Measurements from ENCODE around the gene MEIOSIN.
"Not testable (repeated sequence)": the region's sequence is repeated elsewhere in the genome, so short reads cannot be mapped to it uniquely, and the experiment has no call there.

MEIOSIN gene

DNA sequence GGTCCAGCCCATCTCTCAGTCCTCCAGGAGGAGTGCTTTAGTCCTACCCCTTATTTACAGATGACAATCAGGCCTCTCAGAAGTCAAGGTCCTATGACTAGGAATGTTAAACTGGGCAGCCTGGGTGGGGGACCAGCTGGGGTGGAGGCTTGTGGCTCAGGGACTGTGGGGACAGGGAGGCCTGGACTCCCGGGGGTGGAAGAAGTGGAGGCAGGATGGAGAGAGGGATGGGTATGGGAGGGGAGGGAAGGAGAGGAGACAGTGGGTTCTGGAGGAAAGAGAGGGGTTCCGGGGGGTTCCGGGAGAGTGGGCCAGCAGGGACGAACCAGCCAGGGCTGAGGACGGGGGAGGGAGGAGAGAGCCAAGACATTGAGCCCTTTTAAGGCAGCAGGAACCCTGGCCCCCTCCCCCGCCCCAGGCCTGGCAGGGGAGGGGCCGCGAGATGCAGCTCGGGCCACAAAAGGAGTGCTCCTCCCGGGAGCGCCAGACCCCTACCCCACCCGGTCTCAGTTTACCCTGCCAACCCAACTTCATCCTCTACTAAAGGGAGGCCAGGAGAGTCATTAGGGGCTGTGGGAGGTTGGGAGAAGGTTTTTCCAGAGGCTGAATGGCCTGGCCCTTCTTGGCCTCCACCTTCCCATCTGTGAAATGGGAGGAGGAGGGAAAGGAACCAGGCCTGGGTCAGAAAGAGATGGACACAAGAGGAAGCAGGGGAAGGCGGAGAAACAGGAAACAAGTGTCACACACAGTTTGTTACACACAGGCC is 47.4 kb downstream of the MEIOSIN start:
- DNase-seq = no peak

DNA sequence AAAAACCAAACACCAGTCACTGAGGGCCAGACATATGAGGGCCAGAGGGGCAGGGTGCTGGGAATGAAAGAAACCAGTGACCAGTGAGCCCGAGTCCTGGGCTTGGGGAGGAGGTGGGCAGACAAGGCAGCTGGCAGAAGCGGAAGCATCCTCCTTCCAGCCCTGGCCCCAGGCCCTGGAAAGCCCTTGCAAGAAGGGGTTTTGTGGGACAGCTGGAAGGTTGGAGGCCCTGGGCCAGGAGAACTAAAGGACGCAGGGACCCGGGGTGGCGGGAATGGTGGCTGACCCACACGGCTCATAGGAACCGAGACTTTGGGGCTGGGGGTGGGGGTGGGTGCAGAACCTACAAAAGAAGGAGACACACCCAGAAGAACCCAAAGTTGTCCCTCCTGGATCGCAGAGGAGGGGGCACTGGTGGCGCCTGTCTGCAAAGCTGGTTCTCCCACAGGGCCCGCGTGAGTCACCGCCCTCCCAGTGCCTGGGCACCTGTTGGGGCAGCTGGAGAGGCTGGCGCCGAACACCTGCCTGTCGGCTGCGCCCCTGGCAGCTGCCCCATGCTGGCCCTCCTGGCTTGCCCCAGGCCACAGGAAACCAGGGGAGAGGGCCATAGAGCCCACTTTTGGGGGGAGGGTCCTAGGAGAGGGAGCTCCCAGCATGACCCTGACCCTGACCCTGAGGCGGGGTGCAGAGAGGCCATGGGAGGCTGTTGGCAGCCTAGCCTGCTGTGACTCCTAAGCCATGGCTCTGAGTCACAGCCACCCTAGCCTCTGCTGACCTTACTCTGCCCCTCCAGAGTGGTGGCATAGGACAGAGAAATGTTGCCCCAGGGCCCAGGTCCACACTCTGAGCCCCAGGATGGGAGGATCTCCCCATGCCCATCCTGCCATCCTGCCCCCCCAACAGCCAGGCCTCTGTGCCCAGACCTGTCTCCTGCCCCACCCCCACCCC is 48.2 kb downstream of the MEIOSIN start:
- DNase-seq = no peak

DNA sequence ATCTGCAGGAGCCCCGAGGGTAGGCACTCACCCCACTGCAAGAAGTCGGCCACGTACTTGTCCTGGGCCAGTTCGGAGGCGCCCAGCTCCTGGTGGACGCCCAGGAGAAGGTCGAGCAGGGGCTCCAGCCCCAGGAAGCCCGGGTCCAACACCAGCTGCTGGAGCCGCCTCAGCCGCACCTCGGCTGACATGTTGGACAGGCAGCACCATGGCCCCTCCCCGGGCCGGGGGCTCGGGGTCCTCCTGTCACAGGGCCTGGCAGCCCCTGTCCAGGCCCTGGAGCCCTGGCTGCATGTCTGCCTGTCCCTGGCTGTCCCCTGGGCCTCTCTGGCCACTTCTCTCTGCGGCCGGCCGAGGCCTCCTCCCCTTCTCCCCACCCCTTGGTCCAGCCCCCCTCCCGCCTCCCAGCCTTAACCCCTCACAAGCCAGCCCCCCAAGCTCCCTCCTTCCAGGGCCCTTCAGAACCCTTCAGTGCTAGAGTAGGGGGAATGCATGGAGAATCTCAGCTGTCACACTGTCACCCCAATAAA is 49.0 kb downstream of the MEIOSIN start, which contains the start of gene DMPK:
TSS of gene DMPK (minus strand) at position 329 of the 530 bp plus-strand sequence. CDS start at position 191, 138 bp downstream.
- DNase-seq = no peak

DNA sequence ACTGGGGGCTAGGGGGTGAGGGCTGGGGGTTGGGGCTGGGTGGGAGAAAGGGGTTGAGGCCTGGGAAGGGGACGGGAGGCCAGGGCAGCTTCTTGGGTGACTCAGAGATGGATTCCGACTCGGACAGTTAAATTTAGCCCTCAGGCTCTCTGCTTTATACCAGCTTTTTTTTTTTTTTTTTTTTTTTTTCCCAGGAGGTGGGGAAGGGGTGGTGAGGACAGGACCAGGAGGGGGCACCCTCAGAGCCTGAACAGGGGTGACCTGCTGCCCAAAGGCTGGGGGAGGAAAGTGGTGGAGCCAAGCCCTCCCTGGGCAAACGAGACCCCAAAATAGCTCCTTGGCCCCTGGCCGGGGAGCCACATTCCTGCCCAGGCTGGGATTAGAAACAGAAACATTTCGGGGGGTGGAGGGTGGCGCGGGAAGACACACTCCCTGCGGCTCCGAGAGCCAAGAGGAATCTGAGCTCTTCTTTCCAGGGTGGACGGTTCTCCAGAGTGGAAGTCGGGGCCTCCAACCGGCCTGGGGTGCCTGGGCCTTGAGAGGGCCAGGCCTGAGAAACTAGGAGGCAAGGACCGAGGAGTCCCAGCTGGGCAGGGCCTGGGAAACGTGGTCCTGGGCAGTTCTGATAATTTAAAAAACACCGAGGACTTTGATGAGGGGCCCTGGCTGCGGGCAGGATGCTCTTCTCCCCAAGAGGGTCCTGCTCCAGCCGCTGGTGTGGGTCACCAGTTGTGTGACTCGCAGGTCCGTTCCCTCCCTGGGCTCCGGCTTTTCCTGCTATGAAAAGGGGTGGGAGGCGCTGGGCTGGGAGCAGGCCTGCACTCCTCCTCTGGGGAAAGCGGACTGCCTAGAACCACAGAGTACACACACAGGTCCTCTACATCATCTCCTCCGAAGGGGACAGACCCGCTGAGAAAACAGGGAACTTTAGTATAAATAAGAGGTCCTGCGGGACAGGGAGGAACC is 49.9 kb downstream of the MEIOSIN start:
- DNase-seq = no peak

DNA sequence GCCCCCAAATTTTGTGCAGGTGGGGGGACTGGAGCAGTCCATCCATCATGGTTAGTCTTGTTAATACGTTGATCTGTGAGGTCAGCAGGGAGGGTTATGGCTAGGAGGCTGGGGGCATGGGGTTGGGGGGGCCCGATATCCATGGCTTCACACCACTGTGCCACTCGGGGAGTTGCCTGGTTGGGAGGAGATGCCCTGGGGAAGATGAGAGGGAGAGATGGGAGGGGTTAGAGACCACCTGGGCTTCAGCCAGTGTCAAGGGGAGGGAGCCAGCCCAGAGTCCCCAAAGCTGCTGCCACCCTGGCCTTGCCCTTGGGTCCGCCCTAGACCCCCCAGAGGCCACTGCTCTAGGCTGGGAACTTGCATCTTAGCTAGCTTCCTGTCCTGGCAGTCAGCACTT is 50.9 kb downstream of the MEIOSIN start:
- DNase-seq = no peak

DNA sequence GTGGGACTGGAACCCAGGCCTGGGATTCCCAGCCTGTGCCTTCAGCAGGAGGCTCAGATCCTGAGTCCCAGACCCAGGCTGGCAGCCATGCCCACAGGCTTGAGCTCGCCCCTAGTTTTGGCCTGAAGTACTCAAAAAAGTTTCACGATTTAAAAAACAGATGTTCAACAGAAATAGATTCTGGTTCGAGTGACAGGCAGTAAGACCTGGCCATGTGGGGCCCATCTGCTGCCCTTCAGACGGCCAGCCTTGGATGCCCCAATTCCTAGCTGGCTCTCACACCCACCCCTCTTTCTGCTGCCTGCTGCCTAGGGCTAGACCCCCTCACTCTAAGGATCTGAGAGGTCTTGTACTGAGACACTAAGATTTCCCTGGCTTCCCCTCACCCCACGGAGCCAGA is 51.9 kb downstream of the MEIOSIN start:
- DNase-seq = no peak

DNA sequence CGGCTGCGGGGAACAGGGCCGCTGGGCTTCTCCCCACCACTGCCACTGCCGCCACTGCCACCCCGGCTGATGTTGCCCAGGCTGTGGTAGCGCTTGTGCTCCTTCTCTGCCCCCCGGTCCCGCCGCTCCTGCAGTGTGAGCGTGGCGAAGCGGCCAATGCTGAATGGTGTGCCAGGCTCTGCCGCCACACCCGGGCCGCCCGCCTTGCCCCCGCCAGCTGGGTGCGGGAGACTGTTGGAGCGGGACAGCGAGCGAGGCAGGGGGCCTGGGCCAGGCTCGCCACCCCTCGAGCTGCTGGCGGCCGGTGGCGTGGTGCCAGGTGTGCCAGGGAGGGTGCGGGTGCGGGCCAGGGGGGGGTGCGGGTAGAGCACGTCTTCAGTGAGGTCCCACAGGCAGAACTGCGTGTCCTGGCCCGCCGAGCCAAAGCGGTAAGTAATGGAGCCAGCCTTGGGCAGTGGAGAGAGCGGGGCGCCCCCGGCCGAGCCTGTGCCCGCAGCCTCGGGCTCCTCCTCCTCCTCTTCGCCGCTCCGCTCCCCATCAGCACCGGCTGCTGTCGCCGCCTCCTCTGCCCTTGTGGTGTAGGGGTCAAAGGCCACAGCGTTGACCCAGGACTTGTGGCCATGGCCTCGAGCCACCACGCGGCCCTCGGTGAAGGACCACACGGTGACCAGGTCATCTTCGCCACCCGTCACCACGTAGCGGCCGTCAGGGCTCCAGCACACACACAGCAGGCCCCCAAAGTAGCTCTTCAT is 52.7 kb downstream of the MEIOSIN start:
- no peak for DNase-seq

DNA sequence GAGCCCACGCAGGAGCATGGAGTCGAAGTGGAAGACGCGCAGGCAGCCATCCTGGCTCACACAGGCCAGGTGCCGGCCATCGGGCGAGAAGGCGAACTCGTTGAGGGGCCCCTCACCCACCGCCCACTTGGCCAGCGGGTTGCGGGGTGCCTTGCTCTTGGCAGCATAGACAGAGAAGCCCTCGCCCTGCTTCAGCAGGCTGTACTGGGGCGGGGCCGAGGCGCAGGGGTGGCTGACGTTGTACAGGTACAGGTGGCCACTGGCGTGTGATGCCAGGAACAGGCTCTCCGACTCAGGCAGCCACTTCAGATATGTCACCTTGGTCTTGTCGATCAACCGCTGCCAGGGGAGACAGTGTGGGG is 53.3 kb downstream of the MEIOSIN start:
- DNase-seq = no peak

DNA sequence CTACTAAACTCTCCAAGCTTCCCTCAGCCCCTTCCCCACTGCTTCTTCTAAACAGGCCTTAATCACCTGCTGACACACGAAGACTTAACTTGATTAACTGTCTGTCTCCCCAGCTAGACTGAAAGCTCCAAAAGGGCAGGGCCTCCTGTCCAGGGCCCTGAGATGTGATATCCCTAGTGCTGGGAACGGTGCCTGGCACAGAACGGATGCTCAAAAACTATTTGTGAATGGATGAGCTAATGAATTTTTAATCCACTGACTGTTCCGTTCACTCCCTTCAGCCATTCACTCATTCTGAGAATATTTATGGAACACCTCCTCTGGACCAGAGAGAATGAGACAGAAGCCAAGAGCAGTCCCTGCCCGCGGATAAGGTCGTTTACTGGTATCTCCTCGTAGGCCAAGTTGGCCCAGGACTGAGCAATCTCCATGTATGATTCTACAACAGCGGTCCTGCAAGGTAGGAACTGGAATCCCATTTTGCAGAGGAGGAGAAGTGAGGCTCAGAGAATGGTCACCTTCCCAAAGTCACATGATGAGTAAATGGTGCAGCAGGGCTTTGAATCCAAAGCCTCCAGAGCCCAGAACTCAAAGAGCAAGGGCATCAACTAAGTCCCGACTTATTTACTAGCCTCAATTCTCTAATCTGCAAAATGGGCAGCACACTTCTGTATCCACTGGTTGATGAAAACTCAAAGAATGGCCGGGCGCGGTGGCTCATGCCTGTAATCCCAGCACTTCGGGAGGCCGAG is 56.0 kb downstream of the MEIOSIN start:
- no peak for DNase-seq

DNA sequence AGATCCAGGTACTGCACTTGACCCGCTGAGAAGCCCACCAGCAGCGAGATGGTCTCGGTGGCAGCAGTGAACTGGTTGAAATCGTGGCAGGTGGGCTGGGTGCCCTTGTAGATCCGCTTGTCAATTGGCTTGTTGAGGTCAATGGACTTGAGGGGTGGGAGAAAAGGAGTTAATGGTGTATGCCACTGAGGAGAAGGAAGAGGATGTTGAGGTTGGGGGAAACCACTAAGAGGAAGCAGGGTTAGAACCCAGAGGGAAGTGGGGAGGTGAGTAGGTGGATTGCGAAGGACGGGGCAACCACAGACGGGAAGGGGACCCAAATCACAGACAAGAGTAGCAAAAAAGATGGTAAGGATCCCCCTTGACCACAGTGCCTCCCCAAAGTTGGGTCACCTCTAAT is 57.7 kb downstream of the MEIOSIN start:
- DNase-seq = peak; percentile 72

DNA sequence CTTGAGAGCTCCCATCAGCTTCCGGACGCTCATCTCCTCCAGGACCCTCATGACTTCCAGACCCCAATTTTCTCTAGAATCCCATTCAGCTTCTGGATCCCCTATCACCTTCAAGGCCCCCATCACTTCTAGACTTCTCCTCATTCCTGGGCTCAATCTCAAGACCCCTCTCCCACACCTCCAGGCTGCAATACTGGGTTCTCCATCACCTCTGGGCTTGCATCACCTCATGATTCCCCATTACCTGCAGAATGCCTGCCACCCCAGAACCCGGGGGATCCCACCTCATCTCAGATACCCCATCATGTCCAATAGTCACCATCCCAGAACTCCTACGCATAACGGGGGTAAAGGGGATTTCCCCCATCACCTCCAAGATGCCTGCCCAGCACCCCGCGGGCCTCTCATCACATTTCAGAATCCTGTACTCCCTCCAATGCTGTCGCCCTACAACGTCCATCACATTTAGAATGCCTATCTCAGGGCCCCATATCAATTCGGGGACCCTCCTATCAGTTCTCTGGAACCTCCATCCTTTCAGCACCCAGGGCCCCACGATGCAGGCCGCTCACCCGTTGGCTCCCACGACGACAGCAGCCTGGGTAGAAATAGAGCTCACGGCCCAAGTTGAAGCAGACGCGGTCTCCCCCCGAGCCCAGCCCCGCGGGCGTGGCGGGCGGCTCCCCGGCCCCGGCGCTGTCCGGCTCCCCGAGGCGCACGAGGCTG is 58.7 kb downstream of the MEIOSIN start:
- DNase-seq = no peak

DNA sequence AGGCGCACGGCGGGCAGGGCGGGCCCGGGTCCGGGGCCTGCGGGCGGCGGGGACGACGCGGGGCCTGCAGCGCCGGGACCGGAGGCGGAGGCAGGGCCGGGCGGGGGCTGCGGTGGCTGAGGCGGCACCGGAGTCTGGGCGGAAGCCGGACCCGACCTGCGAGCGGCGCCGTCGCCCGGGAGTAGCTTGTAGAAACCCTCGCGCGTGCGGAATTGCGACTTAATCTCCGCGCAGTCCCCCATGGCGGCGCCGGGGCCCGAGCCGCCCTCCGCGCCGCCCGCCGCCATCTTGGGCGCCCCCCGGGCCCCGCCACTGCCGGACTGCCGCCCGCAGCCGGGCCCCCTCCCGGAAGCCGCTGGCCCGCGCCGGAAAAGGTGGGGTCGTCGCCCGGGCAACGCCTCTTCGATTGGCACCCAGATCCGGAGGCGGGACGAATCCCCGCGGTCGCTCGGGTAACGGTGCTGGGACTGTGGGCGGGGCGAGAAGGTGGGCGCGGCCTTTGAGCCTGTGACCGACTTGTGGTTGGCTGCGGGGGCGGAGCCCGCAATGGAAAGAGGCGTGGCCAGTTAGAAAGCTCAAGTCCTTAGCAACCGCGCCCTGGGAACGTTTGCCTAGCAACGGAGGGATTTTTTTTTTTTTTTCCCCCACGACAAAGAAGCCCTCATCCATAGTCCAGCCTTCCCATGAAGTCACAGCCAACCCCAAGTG is 59.4 kb downstream of the MEIOSIN start, which contains the start of gene DMWD:
TSS of gene DMWD (minus strand) at position 376 of the 708 bp plus-strand sequence. CDS start at position 287, 89 bp downstream.
- DNase-seq = peak; percentile 96

DNA sequence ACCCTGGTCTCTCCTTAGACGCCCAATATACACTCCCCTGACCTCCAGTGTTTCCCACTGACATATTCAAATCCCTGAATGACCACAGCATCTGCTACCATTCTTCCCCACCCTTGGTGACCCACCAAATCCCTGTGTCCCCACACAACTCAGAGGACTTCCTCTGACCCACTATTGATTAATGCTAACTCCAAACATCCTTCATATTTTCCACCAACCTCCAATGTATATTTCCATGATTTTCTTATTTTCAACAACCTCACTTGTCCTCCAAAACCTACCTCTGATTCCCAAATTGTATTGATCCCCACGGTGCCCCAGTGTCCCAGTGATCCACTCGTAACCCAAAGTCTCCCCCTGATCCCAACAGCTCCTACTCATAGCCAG is 59.9 kb downstream of the MEIOSIN start:
- DNase-seq = no peak

DNA sequence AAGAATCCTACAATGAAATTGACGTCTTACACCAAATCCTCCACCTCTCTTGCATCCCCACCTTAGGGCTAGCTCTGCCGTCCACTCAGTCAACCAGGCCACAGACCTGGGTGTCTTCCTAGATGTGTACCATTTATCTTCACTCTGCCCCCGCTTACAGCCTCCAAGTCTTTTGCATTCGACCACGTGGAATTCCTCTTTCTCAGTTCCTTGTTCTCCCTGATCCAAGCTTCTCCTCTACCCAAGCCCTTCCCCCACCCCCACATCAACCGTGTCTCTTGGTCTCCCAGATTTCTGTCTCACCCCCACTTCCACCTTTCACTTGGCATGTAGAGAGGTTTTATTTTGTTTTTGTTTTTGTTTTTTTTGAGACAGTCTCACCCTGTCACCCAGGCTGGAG is 60.6 kb downstream of the MEIOSIN start:
- DNase-seq = no peak

DNA sequence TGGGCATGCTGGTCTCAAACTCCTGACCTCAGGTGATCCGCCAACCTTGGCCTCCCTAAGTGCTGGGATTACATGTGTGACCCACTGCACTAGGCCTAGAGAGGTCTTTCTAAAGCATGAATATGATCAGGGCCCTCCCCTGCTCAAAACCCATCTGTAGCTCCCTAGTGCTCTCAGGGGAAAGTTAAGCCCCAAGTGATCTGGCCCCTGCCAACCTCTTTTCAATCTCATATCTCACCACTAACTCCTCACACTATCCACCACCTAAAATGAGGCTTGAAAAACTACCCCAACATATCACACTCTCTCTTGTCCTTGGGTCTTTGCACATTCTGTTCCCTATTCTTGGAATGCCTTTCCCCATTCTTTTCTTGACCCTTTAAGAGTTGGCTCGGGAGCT is 61.4 kb downstream of the MEIOSIN start:
- DNase-seq = no peak

DNA sequence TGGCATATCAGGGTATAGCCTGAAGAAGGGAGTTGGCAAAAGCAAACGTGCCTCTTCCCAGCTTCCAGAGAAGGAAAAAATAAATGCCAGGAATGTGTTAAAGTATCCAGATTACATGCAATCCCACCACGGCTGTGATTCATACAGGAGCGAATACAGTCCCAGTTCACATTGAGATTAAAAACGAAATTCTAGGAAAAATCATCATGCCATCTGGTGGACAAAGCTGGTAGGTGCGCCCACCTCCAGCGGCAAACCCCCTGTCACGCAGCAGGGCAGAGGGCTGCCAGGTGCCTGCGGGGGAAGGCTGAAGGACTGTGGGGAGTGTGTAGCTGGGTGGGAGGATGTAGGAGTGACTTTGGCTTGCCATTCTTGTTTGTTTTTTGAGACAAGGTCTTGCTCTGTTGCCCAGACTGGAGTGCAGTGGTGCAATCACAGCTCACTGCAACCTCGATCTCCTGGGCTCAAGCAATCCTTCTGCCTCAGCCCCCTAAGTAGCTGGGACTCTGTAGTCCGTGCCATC is 65.8 kb downstream of the MEIOSIN start:
- DNase-seq = peak; percentile 13

DNA sequence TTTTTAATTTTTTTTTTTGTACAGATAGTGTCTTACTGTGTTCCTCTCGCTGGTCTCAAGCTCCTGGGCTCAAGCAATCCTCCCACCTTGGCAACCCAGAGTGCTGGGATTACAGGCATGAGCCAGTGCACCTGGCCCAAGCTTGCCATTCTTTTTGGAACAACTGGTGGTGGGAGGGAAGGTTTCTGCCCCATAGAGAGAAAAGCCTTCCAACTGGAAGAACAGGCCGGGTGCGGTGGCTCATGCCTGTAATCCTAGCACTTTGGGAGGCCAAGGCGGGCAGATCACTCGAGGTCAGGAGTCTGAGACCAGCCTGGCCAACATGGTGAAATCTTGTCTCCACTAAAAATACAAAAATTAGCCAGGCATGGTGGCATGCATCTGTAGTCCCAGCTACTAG is 66.3 kb downstream of the MEIOSIN start:
- DNase-seq = not testable (repeated sequence)

DNA sequence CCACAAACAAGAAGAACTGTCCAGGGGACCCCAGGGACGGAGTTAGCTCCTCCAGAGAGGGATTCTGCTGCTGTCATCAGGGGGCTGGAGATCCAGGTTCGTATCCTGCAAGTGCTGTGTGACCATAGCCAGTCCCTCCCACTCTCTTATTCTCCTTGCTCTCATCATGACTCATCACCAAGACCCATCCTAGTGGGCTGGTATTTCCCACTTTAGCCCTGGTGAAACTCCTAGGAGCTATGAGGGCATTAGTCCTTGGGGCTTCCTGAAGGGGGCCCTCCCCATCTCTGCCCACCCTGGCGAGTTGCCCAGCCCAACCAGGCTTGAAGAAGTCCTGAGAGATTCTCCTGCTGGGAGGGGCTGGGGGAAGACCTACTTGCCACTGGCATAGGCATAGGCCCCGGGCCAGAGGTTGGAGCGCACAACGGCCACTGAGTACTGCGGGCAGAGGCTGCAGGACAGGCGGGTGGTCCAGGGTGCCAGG is 66.9 kb downstream of the MEIOSIN start:
- no peak for DNase-seq

DNA sequence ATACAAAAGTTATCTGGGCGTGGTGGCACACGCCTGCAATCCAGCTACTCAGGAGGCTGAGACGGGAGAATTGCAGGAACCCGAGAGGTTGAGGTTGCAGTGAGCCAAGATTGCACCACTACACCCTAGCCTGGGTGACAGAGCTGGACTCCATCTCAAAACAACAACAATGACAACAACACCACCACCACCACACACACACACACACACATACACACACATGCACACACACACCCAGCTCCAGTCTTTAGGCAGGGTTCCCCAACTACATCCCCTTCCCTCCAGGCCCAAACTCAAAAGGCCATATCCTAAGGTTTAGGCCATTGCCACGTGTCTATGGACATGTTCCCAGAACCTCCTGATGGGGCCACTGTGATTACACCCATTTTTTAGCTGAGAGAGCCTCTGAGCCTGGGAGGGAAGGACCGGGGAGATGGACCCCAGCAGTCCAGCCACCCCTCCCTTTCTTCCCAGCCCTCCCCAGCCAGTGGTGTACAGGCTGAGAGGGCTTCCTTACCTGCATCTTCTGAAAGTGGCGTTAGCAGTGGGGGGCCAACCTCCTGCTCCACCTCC is 68.5 kb downstream of the MEIOSIN start:
- DNase-seq = no peak

All from GDM1 (cell line).